ENCODE data around the gene IZUMO1.
"Not testable (repeated sequence)": the region's sequence is repeated elsewhere in the genome, so short reads cannot be mapped to it uniquely, and the experiment has no call there.

The IZUMO1 gene

GRCh38 chr19:48738557-48739403 lies 7.9 kb downstream of the IZUMO1 start:
- peak in 47 of 51 donors; percentile 22 to 89 (median 64) for DNase-seq

GRCh38 chr19:48737360-48737998 lies 9.2 kb downstream of the IZUMO1 start:
- DNase-seq, result no peak

- no peak for DNase-seq
These were observed 11.6 kb downstream of the IZUMO1 start for GRCh38 chr19:48735031-48735615.

GRCh38 chr19:48734625-48735024 lies 12.1 kb downstream of the IZUMO1 start:
- no peak for DNase-seq

- DNase-seq, result no peak
These were observed 15.3 kb downstream of the IZUMO1 start for GRCh38 chr19:48731452-48731851.

- no peak for DNase-seq
These were observed 17.6 kb downstream of the IZUMO1 start for GRCh38 chr19:48728911-48729664.

GRCh38 chr19:48726556-48726955 lies 20.2 kb downstream of the IZUMO1 start:
- DNase-seq, result no peak

GRCh38 chr19:48724796-48725753 lies 21.6 kb downstream of the IZUMO1 start:
- peak in 6 of 51 donors; percentile 13 to 62 (median 16) for DNase-seq

- DNase-seq, result no peak
These were observed 24.5 kb downstream of the IZUMO1 start for GRCh38 chr19:48722196-48722708.

- peak; percentile 60 to 100 (median 97) for DNase-seq
These were observed 26.0 kb downstream of the IZUMO1 start for GRCh38 chr19:48720613-48721296.

- DNase-seq, result no peak
These were observed 26.5 kb downstream of the IZUMO1 start for GRCh38 chr19:48720251-48720612.

GRCh38 chr19:48719263-48720171 lies 27.2 kb downstream of the IZUMO1 start, which contains the start of gene MAMSTR:
Gene MAMSTR, minus strand, starts transcription at chr19:48719725. Its CDS starts 694 bp downstream, at chr19:48719031.
- DNase-seq, result no peak

GRCh38 chr19:48718711-48719231 lies 27.9 kb downstream of the IZUMO1 start:
- DNase-seq, result no peak

- DNase-seq, result not testable (repeated sequence)
These were observed 28.6 kb downstream of the IZUMO1 start for GRCh38 chr19:48718106-48718505.

- peak in 40 of 51 donors; percentile 8 to 75 (median 48) for DNase-seq
These were observed 30.0 kb downstream of the IZUMO1 start for GRCh38 chr19:48716562-48717291.

- no peak for DNase-seq
These were observed 31.0 kb downstream of the IZUMO1 start for GRCh38 chr19:48715681-48716171.

Measured in hypothalamus (tissue), 51 donors.